Effector CD8-positive, alpha-beta T cell (primary cell): ENCODE measurements around the gene RFNG.
A peak's percentile ranks its signal among the peaks of the same experiment; 100 is the strongest.

Experiments used
- DNase-seq: peaks from one replicate; lab custom pipeline; 2025; lab: John Stamatoyannopoulos, UW
- total RNA-seq, 4 experiments: gene quantifications; one replicate each; lab custom pipeline; 2026; lab: John Stamatoyannopoulos, UW

The RFNG gene
- 31.1 to 38.8 (median 32.1) reads per million in 4 experiments for total RNA-seq

GRCh38 chr17:82051776-82052637, at the start of gene RFNG, which contains the start of gene GPS1:
RFNG (minus strand) TSS chr17:82051811; CDS start chr17:82051766, 45 bp downstream.
GPS1 (plus strand) TSS chr17:82051898; CDS start chr17:82051932, 34 bp downstream.
- peak; percentile 63 for DNase-seq

GRCh38 chr17:82101301-82101715, 49.7 kb upstream of the RFNG start:
- no peak for DNase-seq

- no peak for DNase-seq
Measured at GRCh38 chr17:82100502-82101298, 49.1 kb upstream of the RFNG start.

GRCh38 chr17:82098939-82099763, 47.5 kb upstream of the RFNG start:
- no peak for DNase-seq

- DNase-seq: peak; percentile 86
Measured at GRCh38 chr17:82098169-82098938, 46.7 kb upstream of the RFNG start, which contains the start of gene FASN. FASN (minus strand) TSS chr17:82098236; CDS start chr17:82096445, 1,791 bp downstream.

GRCh38 chr17:82097919-82098168, 46.2 kb upstream of the RFNG start:
- DNase-seq: no peak

- no peak for DNase-seq
Measured at GRCh38 chr17:82097184-82097918, 45.7 kb upstream of the RFNG start.

GRCh38 chr17:82096709-82097183, 45.1 kb upstream of the RFNG start:
- no peak for DNase-seq

GRCh38 chr17:82095777-82096708, 44.4 kb upstream of the RFNG start:
- no peak for DNase-seq

- no peak for DNase-seq
Measured at GRCh38 chr17:82094931-82095776, 43.5 kb upstream of the RFNG start.

GRCh38 chr17:82092995-82093751, 41.6 kb upstream of the RFNG start:
- DNase-seq: no peak

GRCh38 chr17:82092628-82092994, 41.0 kb upstream of the RFNG start:
- DNase-seq: no peak

GRCh38 chr17:82092094-82092586, 40.5 kb upstream of the RFNG start:
- DNase-seq: no peak

GRCh38 chr17:82091264-82092066, 39.9 kb upstream of the RFNG start:
- no peak for DNase-seq

- DNase-seq: no peak
Measured at GRCh38 chr17:82090549-82091263, 39.1 kb upstream of the RFNG start.
